ENCODE results near the gene ERICH3.

DNA sequence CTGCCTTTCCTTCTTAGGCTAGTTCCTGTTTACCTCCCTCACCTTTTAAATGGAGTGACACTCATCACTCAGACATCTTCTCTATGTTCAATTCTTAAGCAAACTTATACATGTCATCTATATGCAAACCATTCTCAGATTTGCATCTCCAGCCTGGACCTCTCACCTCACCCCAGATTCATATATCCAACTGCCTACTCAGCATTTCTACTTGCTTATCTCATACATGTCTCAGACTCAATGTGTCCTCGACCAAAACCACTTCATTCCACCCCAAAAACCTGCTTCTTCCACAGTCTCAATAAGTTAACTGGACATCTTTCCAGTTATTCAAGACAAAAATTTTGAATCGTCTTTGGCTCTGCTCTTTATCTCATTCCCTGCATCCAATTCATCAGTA, 62.6 kb downstream of the ERICH3 start:
- TF ChIP-seq, protein P1, sequence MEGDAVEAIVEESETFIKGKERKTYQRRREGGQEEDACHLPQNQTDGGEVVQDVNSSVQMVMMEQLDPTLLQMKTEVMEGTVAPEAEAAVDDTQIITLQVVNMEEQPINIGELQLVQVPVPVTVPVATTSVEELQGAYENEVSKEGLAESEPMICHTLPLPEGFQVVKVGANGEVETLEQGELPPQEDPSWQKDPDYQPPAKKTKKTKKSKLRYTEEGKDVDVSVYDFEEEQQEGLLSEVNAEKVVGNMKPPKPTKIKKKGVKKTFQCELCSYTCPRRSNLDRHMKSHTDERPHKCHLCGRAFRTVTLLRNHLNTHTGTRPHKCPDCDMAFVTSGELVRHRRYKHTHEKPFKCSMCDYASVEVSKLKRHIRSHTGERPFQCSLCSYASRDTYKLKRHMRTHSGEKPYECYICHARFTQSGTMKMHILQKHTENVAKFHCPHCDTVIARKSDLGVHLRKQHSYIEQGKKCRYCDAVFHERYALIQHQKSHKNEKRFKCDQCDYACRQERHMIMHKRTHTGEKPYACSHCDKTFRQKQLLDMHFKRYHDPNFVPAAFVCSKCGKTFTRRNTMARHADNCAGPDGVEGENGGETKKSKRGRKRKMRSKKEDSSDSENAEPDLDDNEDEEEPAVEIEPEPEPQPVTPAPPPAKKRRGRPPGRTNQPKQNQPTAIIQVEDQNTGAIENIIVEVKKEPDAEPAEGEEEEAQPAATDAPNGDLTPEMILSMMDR (IDR thresholded peaks at IDR 0.05): no peak
- no peak for TF ChIP-seq EZH2phosphoT487 (IDR thresholded peaks at IDR 0.05)

Data from neural progenitor cell (in vitro differentiated cells).